H9 (cell line): ENCODE results near the gene PNRC1. TPM values are rescaled to one million over a fixed set of nuclear protein-coding genes. Genes with fewer than 3 reads are reported as not detected.

ENCODE experiments used
- DNase-seq: peaks from one replicate; pipeline ENCODE4 v3.0.0-alpha.2; 2017
- H2AFZ ChIP-seq: one replicate; pipeline ENCODE4 v1.6.1; 2013; ENCODE audit warnings: mild to moderate bottlenecking, low read length, control low read depth, moderate library complexity
- H2AK5ac ChIP-seq: 2 replicates; pipeline ENCODE4 v1.6.1; 2013; ENCODE audit warnings: low read length, control low read depth, mixed read lengths; ENCODE audit not compliant: insufficient read length
- H2BK120ac ChIP-seq: one replicate; pipeline ENCODE4 v1.6.1; 2013; ENCODE audit warnings: low read depth, mild to moderate bottlenecking, low read length, control low read depth, inconsistent platforms; ENCODE audit not compliant: poor library complexity, severe bottlenecking
- H2BK12ac ChIP-seq: 2 replicates; pipeline ENCODE4 v1.6.1; 2013; ENCODE audit warnings: low read length, control low read depth, mixed read lengths, low read depth; ENCODE audit not compliant: insufficient read length
- H2BK15ac ChIP-seq: 2 replicates; pipeline ENCODE4 v1.6.1; 2013; ENCODE audit warnings: low read depth, low read length, control low read depth
- H2BK20ac ChIP-seq: one replicate; pipeline ENCODE4 v1.6.1; 2013; ENCODE audit warnings: low read depth, mild to moderate bottlenecking, low read length, control low read depth, inconsistent platforms; ENCODE audit not compliant: poor library complexity, severe bottlenecking
- H2BK5ac ChIP-seq: 2 replicates; pipeline ENCODE4 v1.6.1; 2013; ENCODE audit warnings: low read length, control low read depth, mixed read lengths; ENCODE audit not compliant: insufficient read length
- H3K14ac ChIP-seq: 2 replicates; pipeline ENCODE4 v1.6.1; 2013; ENCODE audit warnings: low read length, control low read depth; ENCODE audit not compliant: insufficient read depth
- H3K18ac ChIP-seq: 2 replicates; pipeline ENCODE4 v1.6.1; 2013; ENCODE audit warnings: low read depth, mild to moderate bottlenecking, mixed read lengths, low read length, control low read depth; ENCODE audit not compliant: insufficient read length
- H3K23ac ChIP-seq: 2 replicates; pipeline ENCODE4 v1.6.1; 2013; ENCODE audit warnings: low read length, control low read depth, mixed read lengths, low read depth; ENCODE audit not compliant: insufficient read length
- H3K23me2 ChIP-seq: 2 replicates; pipeline ENCODE4 v1.6.1; 2013; ENCODE audit warnings: low read depth, mild to moderate bottlenecking, mixed read lengths, low read length, control low read depth; ENCODE audit not compliant: insufficient read length, poor library complexity, severe bottlenecking
- H3K27ac ChIP-seq: 2 replicates; pipeline ENCODE4 v1.5.1; 2013; ENCODE audit warnings: low read length, control low read depth, mixed read lengths, low read depth; ENCODE audit not compliant: insufficient read length
- H3K27me3 ChIP-seq: 2 replicates; pipeline ENCODE4 v1.6.1; 2013; ENCODE audit warnings: low read length, control low read depth, inconsistent platforms; ENCODE audit not compliant: insufficient read depth
- H3K4ac ChIP-seq: 2 replicates; pipeline ENCODE4 v1.6.1; 2013; ENCODE audit warnings: low read depth, mild to moderate bottlenecking, control low read depth, inconsistent platforms, low read length, moderate library complexity
- H3K4me1 ChIP-seq: 2 replicates; pipeline ENCODE4 v1.6.1; 2013; ENCODE audit warnings: low read length, control low read depth, inconsistent platforms; ENCODE audit not compliant: insufficient read depth
- H3K4me2 ChIP-seq: 2 replicates; pipeline ENCODE4 v1.6.1; 2013; ENCODE audit warnings: low read length, control low read depth, mixed read lengths; ENCODE audit not compliant: insufficient read length, insufficient read depth
- H3K56ac ChIP-seq: 2 replicates; pipeline ENCODE4 v1.6.1; 2013; ENCODE audit warnings: low read depth, mild to moderate bottlenecking, mixed read lengths, low read length, control low read depth; ENCODE audit not compliant: insufficient read length
- H3K79me1 ChIP-seq: 2 replicates; pipeline ENCODE4 v1.6.1; 2013; ENCODE audit warnings: low read depth, mild to moderate bottlenecking, moderate library complexity, low read length, control low read depth, inconsistent platforms; ENCODE audit not compliant: insufficient read depth, poor library complexity, severe bottlenecking
- H3K79me2 ChIP-seq: 2 replicates; pipeline ENCODE4 v1.6.1; 2013; ENCODE audit warnings: low read length, control low read depth, inconsistent platforms; ENCODE audit not compliant: insufficient read depth
- H3K9ac ChIP-seq: 2 replicates; pipeline ENCODE4 v1.6.1; 2013; ENCODE audit warnings: low read length, control low read depth, mixed read lengths; ENCODE audit not compliant: insufficient read length; ENCODE audit errors: extremely low read depth
- H3K9me3 ChIP-seq: one replicate; pipeline ENCODE4 v1.6.1; 2013; ENCODE audit warnings: low read depth, low read length, inconsistent platforms; ENCODE audit not compliant: control insufficient read depth
- H3T11ph ChIP-seq: one replicate; pipeline ENCODE4 v1.6.1; 2013; ENCODE audit warnings: mild to moderate bottlenecking, low read length, control low read depth, inconsistent platforms
- H4K20me1 ChIP-seq: one replicate; pipeline ENCODE4 v1.6.1; 2013; ENCODE audit not compliant: control insufficient read depth, insufficient read length, insufficient read depth
- H4K5ac ChIP-seq: 2 replicates; pipeline ENCODE4 v1.6.1; 2013; ENCODE audit warnings: low read depth, mild to moderate bottlenecking, mixed read lengths, low read length, control low read depth; ENCODE audit not compliant: insufficient read length
- H4K8ac ChIP-seq: replicated peaks from 2 replicates; pipeline ENCODE4 v1.6.1; 2013; ENCODE audit warnings: low read length, control low read depth, mixed read lengths, low read depth; ENCODE audit not compliant: insufficient read length
- H4K91ac ChIP-seq: 2 replicates; pipeline ENCODE4 v1.6.1; 2013; ENCODE audit warnings: low read depth, mild to moderate bottlenecking, moderate library complexity, mixed read lengths, low read length, control low read depth; ENCODE audit not compliant: insufficient read length
- H3K27ac Mint-ChIP-seq, 3 experiments: 2 replicates in 2 of 3; 3 replicates in 1 of 3; pipeline ENCODE4 v1.8.0; 2020 to 2021; ENCODE audit warnings: mixed read lengths in 3 of 3, mild to moderate bottlenecking in 1 of 3, moderate library complexity in 1 of 3
- H3K27me3 Mint-ChIP-seq: 2 replicates; pipeline ENCODE4 v1.8.0; 2021; ENCODE audit warnings: low read depth, mild to moderate bottlenecking, moderate library complexity, mixed read lengths
- H3K36me3 Mint-ChIP-seq, 3 experiments: 2 replicates in 2 of 3; 3 replicates in 1 of 3; pipeline ENCODE4 v1.8.0; 2020 to 2021; ENCODE audit warnings: low read depth in 3 of 3, mixed read lengths in 3 of 3; ENCODE audit not compliant: insufficient read depth in 1 of 3
- H3K4me1 Mint-ChIP-seq, 2 experiments: 2 replicates each; pipeline ENCODE4 v1.8.0; 2020; ENCODE audit warnings: mixed read lengths in 2 of 2
- H3K4me3 Mint-ChIP-seq, 2 experiments: 2 replicates in 1 of 2; 3 replicates in 1 of 2; pipeline ENCODE4 v1.8.0; 2020 to 2021; ENCODE audit warnings: mild to moderate bottlenecking in 2 of 2, mixed read lengths in 2 of 2, moderate library complexity in 1 of 2
- H3K9me3 Mint-ChIP-seq, 2 experiments: 2 replicates in 1 of 2; 3 replicates in 1 of 2; pipeline ENCODE4 v1.8.0; 2020; ENCODE audit warnings: mild to moderate bottlenecking in 2 of 2, mixed read lengths in 2 of 2, moderate library complexity in 1 of 2
- CTCF ChIP-seq: fragments of 200-600 bp; sonication (generic); conservative IDR thresholded peaks from 3 replicates; pipeline ENCODE4 v1.8.0; 2021; ENCODE audit warnings: antibody characterized with exemption, mild to moderate bottlenecking
- WGBS: extraction: QIAGEN DNeasy Blood & Tissue Kit; methylation state at CpG from one replicate; pipeline ENCODE4 v1.1.7; 2013; ENCODE audit warnings: missing lambda C conversion rate, low lambda C conversion rate, mixed read lengths; ENCODE audit not compliant: insufficient read length; ENCODE audit errors: extremely low coverage; 5-methylcytosine and 5-hydroxymethylcytosine counted together
- total RNA-seq: library from RNA; stranded (reverse); gene quantifications from 2 replicates; pipeline ENCODE4 v1.2.1, GENCODE V29; 2021

PNRC1 gene
- total RNA-seq, 1 experiment from 2014 or later, result 57.4 TPM

- Histone ChIP-seq H4K91ac (no peak overlapping the region), H4K5ac (no peak overlapping the region), H3K4ac (no peak overlapping the region), H3T11ph (no peak overlapping the region), H2BK20ac (no peak overlapping the region), H2BK12ac (no peak overlapping the region), H3K23ac (no peak overlapping the region), H3K23me2 (no peaks in the 10 kb centered on the region), H2BK15ac (no peak overlapping the region), H3K9me3 (no peaks in the 10 kb centered on the region), H3K18ac (no peak overlapping the region), H4K8ac (no peak overlapping the region), H3K27me3 (no peaks in the 10 kb centered on the region), H3K27ac (no peak overlapping the region), H2BK5ac (no peak overlapping the region), H2AK5ac (no peak overlapping the region), H3K79me1 (no peaks in the 10 kb centered on the region), H3K4me2 (no peak overlapping the region), H2AFZ (no peak overlapping the region), H3K56ac (no peak overlapping the region), H3K4me1 (no peaks in the 10 kb centered on the region), H3K14ac (no peak overlapping the region), H4K20me1 (no peaks in the 10 kb centered on the region), H3K79me2 (no peaks in the 10 kb centered on the region), H2BK120ac (no peak overlapping the region), H3K9ac (no peak overlapping the region)
- Mint-ChIP-seq H3K4me3 (no peak overlapping the region), H3K27ac (no peak overlapping the region), H3K27me3 (no peaks in the 10 kb centered on the region), H3K4me1 (no peaks in the 10 kb centered on the region; a peak in 1 of 4 replicates), H3K9me3 (no peaks in the 10 kb centered on the region), H3K36me3 (peaks cover 0 to 10% (median 9%) of the 10 kb centered on the region in 3 experiments; a peak in 5 of 7 replicates)
- no peak for DNase-seq
- WGBS, result no CpG with 5 or more reads among the region's 8 CpGs
- TF ChIP-seq CTCF, result no peak
Measured at GRCh38 chr6:89098461-89098860, 17.9 kb downstream of the PNRC1 start.
